GM18867 (cell line): ENCODE measurements around the gene ASIC4.

Experiments used
- ATAC-seq: cut with Tn5 transposase; IDR thresholded peaks from one replicate; pipeline ENCODE4 v1.9.1; 2021; ENCODE audit warnings: mild to moderate bottlenecking, moderate library complexity; ENCODE audit not compliant: unreplicated experiment

ASIC4 gene

GRCh38 chr2:219480004-219480403 lies 34.3 kb upstream of the ASIC4 start:
- no peak for ATAC-seq

- no peak for ATAC-seq
Observed at GRCh38 chr2:219482674-219483405, 31.4 kb upstream of the ASIC4 start.

DNA sequence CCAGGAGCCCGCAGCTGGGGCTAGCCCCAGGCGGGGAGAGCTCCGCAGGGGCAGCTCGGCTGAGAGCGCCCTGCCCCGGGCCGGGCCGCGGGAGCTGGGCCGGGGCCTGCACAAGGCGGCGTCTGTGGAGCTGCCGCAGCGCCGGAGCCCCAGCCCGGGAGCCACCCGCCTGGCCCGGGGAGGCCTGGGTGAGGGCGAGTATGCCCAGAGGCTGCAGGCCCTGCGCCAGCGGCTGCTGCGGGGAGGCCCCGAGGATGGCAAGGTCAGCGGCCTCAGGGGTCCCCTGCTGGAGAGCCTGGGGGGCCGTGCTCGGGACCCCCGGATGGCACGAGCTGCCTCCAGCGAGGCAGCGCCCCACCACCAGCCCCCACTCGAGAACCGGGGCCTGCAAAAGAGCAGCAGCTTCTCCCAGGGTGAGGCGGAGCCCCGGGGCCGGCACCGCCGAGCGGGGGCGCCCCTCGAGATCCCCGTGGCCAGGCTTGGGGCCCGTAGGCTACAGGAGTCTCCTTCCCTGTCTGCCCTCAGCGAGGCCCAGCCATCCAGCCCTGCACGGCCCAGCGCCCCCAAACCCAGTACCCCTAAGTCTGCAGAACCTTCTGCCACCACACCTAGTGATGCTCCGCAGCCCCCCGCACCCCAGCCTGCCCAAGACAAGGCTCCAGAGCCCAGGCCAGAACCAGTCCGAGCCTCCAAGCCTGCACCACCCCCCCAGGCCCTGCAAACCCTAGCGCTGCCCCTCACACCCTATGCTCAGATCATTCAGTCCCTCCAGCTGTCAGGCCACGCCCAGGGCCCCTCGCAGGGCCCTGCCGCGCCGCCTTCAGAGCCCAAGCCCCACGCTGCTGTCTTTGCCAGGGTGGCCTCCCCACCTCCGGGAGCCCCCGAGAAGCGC lies 30.6 kb upstream of the ASIC4 start:
- ATAC-seq = no peak

DNA sequence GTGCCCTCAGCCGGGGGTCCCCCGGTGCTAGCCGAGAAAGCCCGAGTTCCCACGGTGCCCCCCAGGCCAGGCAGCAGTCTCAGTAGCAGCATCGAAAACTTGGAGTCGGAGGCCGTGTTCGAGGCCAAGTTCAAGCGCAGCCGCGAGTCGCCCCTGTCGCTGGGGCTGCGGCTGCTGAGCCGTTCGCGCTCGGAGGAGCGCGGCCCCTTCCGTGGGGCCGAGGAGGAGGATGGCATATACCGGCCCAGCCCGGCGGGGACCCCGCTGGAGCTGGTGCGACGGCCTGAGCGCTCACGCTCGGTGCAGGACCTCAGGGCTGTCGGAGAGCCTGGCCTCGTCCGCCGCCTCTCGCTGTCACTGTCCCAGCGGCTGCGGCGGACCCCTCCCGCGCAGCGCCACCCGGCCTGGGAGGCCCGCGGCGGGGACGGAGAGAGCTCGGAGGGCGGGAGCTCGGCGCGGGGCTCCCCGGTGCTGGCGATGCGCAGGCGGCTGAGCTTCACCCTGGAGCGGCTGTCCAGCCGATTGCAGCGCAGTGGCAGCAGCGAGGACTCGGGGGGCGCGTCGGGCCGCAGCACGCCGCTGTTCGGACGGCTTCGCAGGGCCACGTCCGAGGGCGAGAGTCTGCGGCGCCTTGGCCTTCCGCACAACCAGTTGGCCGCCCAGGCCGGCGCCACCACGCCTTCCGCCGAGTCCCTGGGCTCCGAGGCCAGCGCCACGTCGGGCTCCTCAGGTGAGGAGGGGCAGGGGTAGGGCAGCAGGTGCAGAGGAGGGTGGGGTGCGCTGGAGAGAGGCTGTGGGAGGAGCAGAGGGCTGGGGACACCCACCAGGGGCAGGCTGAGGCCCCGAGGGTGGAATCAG lies 29.7 kb upstream of the ASIC4 start:
- no peak for ATAC-seq

DNA sequence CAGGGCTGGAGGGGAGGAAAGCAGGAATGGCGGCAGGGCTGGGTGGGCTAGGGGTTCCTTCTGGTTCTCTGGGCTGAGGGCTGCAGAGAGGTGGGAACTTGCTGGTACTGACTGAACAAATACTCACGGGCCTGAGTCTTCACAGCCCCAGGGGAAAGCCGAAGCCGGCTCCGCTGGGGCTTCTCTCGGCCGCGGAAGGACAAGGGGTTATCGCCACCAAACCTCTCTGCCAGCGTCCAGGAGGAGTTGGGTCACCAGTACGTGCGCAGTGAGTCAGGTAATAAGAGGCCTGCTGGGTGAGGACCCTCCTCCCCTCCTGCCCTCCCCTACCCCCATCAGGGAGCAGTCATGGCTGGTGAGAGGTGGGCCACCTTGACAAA lies 29.1 kb upstream of the ASIC4 start:
- ATAC-seq = no peak

DNA sequence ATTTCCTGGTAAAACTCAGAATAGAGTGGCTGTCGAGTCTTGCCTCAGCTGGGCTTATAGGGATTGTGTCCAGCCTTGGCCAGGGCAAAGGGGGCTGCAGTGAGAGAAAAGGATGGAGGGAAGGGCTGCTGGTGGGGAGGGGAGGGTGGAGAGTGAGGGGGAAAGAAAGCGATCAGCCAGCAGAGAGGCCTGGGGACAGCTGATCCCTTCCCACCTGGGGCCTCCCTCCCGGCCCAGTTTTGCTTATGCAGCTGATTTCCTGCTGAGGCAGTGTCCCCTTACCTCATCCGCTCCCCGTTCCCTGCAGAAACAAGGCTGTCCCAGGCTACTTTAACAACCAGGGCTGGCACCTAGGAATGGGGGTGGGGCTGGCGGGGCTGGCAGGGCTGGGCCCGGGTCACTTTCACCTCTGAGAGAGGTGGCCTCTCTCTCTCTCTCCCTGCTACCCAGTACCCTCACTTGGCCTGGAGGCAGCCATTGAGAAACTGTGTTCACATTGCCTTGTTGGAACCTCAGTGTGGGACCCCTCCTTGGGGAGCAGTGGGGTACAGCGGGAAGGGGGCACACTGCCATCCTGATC lies 27.8 kb upstream of the ASIC4 start:
- ATAC-seq = no peak

GRCh38 chr2:219488149-219488843 lies 26.0 kb upstream of the ASIC4 start:
- no peak for ATAC-seq

DNA sequence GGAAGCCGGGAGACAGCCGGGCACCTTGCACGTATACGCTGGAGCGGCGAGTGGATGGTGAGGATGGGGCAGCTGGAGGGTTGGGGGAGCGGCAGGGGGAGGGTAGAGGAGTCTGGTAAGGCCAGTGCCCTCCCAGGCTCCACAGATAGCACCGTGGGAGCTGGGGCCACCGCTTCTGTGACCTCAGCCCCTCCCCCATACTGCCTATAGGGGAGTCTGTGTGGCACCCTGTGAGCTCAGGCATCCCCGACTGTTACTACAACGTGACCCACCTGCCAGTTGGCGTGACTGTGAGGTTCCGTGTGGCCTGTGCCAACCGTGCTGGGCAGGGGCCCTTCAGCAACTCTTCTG lies 25.5 kb upstream of the ASIC4 start:
- no peak for ATAC-seq

DNA sequence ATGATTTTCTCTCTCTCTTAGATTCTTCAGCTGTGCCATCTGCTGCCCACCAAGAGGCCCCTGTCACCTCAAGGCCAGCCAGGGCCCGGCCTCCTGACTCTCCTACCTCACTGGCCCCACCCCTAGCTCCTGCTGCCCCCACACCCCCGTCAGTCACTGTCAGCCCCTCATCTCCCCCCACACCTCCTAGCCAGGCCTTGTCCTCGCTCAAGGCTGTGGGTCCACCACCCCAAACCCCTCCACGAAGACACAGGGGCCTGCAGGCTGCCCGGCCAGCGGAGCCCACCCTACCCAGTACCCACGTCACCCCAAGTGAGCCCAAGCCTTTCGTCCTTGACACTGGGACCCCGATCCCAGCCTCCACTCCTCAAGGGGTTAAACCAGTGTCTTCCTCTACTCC lies 25.0 kb upstream of the ASIC4 start:
- ATAC-seq = no peak

- ATAC-seq = no peak
Observed at GRCh38 chr2:219490186-219490585, 24.1 kb upstream of the ASIC4 start.

GRCh38 chr2:219490600-219491130 lies 23.6 kb upstream of the ASIC4 start:
- no peak for ATAC-seq

DNA sequence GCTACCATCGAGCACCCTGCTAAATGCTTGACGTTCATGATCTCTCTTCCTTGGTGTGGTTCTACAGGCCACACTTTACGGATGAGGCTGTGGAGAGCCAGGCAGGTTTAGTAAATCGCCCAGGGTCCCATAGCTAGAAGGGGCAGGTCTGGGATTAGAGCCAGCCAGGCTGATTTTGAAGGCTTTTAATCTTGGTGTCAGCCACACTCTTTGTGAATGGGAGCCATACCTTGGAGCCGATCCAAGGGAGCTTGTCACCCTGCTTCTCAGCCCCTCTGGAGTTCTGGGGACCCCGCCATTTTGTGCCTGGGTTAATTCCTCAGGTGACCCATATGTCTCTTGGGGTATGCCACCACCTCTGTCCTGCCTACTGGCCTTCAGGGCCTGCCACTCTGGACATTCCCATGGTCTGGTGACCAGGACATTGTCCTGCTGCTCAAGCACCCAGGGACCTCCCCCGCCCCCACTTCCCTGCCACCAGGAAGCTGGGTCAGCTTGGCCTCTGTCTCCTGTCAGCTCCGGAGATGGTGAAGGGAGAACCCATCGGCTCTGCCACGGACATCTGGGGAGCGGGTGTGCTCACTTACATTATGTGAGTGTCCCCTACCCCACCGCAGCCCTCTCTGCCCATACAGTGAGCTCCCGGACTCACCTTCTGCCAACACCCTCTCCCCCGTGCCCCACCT lies 22.9 kb upstream of the ASIC4 start:
- ATAC-seq = no peak

DNA sequence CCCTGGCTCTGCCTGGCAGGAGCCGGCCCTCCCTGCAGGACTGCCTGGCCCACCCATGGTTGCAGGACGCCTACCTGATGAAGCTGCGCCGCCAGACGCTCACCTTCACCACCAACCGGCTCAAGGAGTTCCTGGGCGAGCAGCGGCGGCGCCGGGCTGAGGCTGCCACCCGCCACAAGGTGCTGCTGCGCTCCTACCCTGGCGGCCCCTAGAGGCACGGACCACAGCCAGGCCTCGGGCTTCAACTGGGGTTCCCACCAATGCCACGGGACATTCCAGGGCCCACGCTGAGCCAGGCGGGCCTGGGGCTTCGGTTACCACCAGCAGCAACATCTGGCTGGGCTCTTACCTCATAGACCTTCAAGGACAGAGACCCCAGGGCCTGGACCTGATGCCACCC lies 21.7 kb upstream of the ASIC4 start:
- no peak for ATAC-seq

DNA sequence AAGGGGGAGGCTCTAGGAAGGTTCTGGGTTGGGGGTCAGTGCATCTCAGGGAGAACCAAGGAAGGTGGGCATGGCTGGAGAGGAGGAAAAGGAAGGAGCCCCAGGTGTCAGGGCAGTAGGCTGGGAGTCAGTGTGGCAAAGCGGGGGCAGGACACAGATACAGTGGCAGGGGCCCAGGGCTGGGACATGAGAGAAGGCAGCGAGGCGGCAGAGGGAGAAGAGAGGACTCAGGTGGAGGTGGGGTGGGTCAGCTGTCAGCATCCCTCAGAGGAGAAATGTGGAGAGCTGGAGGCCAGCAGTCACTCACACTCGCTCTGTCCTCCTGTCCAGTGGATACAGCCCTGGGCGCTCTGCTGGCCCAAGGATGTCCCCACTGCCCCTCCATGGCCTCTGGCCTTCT lies 21.2 kb upstream of the ASIC4 start:
- ATAC-seq = no peak

GRCh38 chr2:219494952-219495530 lies 19.2 kb upstream of the ASIC4 start:
- no peak for ATAC-seq

DNA sequence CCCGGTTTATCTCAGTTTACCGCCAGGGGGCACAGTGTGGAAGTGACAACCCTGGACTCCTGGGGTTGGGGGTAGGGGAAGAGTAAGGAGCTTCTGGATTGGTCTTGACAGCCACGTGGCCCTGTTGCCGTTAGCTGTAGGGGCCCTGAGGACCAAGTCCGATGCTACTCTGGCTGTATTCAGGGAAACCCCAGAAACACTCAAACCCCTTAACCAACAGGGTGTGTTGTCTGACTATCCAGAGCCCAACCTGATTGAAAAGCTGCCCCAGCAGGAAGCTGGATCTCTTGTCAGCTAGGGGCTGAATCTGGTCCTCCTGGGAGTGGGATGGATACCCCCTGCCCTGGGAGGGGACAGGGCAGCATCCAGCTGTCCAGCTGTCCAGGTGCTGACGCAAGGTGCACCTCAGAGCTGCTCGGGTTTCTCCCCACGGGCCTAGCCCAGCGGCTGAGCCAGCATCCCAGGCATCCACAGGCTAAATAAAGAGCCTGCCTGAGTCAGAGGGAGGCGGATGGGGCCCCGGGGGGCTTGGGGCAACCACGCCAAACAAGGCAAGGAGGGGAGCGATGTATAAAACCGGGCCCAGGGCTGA lies 18.7 kb upstream of the ASIC4 start:
- no peak for ATAC-seq

GRCh38 chr2:219496247-219496824 lies 17.9 kb upstream of the ASIC4 start:
- ATAC-seq = no peak

- ATAC-seq = no peak
Observed at GRCh38 chr2:219496825-219497494, 17.3 kb upstream of the ASIC4 start.
